H9 (cell line): ENCODE results near the gene NAIF1. TPM values are rescaled to one million over a fixed set of nuclear protein-coding genes. Genes with fewer than 3 reads are reported as not detected.

Experiments used
- DNase-seq: peaks from one replicate; pipeline ENCODE4 v3.0.0-alpha.2; 2017
- H2AFZ ChIP-seq: one replicate; pipeline ENCODE4 v1.6.1; 2013; ENCODE audit warnings: mild to moderate bottlenecking, low read length, control low read depth, moderate library complexity
- H2AK5ac ChIP-seq: 2 replicates; pipeline ENCODE4 v1.6.1; 2013; ENCODE audit warnings: low read length, control low read depth, mixed read lengths; ENCODE audit not compliant: insufficient read length
- H2BK120ac ChIP-seq: one replicate; pipeline ENCODE4 v1.6.1; 2013; ENCODE audit warnings: low read depth, mild to moderate bottlenecking, low read length, control low read depth, inconsistent platforms; ENCODE audit not compliant: poor library complexity, severe bottlenecking
- H2BK12ac ChIP-seq: 2 replicates; pipeline ENCODE4 v1.6.1; 2013; ENCODE audit warnings: low read length, control low read depth, mixed read lengths, low read depth; ENCODE audit not compliant: insufficient read length
- H2BK15ac ChIP-seq: 2 replicates; pipeline ENCODE4 v1.6.1; 2013; ENCODE audit warnings: low read depth, low read length, control low read depth
- H2BK20ac ChIP-seq: one replicate; pipeline ENCODE4 v1.6.1; 2013; ENCODE audit warnings: low read depth, mild to moderate bottlenecking, low read length, control low read depth, inconsistent platforms; ENCODE audit not compliant: poor library complexity, severe bottlenecking
- H2BK5ac ChIP-seq: 2 replicates; pipeline ENCODE4 v1.6.1; 2013; ENCODE audit warnings: low read length, control low read depth, mixed read lengths; ENCODE audit not compliant: insufficient read length
- H3K14ac ChIP-seq: 2 replicates; pipeline ENCODE4 v1.6.1; 2013; ENCODE audit warnings: low read length, control low read depth; ENCODE audit not compliant: insufficient read depth
- H3K18ac ChIP-seq: 2 replicates; pipeline ENCODE4 v1.6.1; 2013; ENCODE audit warnings: low read depth, mild to moderate bottlenecking, mixed read lengths, low read length, control low read depth; ENCODE audit not compliant: insufficient read length
- H3K23ac ChIP-seq: 2 replicates; pipeline ENCODE4 v1.6.1; 2013; ENCODE audit warnings: low read length, control low read depth, mixed read lengths, low read depth; ENCODE audit not compliant: insufficient read length
- H3K23me2 ChIP-seq: 2 replicates; pipeline ENCODE4 v1.6.1; 2013; ENCODE audit warnings: low read depth, mild to moderate bottlenecking, mixed read lengths, low read length, control low read depth; ENCODE audit not compliant: insufficient read length, poor library complexity, severe bottlenecking
- H3K27ac ChIP-seq: 2 replicates; pipeline ENCODE4 v1.5.1; 2013; ENCODE audit warnings: low read length, control low read depth, mixed read lengths, low read depth; ENCODE audit not compliant: insufficient read length
- H3K27me3 ChIP-seq: 2 replicates; pipeline ENCODE4 v1.6.1; 2013; ENCODE audit warnings: low read length, control low read depth, inconsistent platforms; ENCODE audit not compliant: insufficient read depth
- H3K4ac ChIP-seq: 2 replicates; pipeline ENCODE4 v1.6.1; 2013; ENCODE audit warnings: low read depth, mild to moderate bottlenecking, control low read depth, inconsistent platforms, low read length, moderate library complexity
- H3K4me1 ChIP-seq: 2 replicates; pipeline ENCODE4 v1.6.1; 2013; ENCODE audit warnings: low read length, control low read depth, inconsistent platforms; ENCODE audit not compliant: insufficient read depth
- H3K4me2 ChIP-seq: 2 replicates; pipeline ENCODE4 v1.6.1; 2013; ENCODE audit warnings: low read length, control low read depth, mixed read lengths; ENCODE audit not compliant: insufficient read length, insufficient read depth
- H3K56ac ChIP-seq: 2 replicates; pipeline ENCODE4 v1.6.1; 2013; ENCODE audit warnings: low read depth, mild to moderate bottlenecking, mixed read lengths, low read length, control low read depth; ENCODE audit not compliant: insufficient read length
- H3K79me1 ChIP-seq: 2 replicates; pipeline ENCODE4 v1.6.1; 2013; ENCODE audit warnings: low read depth, mild to moderate bottlenecking, moderate library complexity, low read length, control low read depth, inconsistent platforms; ENCODE audit not compliant: insufficient read depth, poor library complexity, severe bottlenecking
- H3K79me2 ChIP-seq: 2 replicates; pipeline ENCODE4 v1.6.1; 2013; ENCODE audit warnings: low read length, control low read depth, inconsistent platforms; ENCODE audit not compliant: insufficient read depth
- H3K9ac ChIP-seq: 2 replicates; pipeline ENCODE4 v1.6.1; 2013; ENCODE audit warnings: low read length, control low read depth, mixed read lengths; ENCODE audit not compliant: insufficient read length; ENCODE audit errors: extremely low read depth
- H3K9me3 ChIP-seq: one replicate; pipeline ENCODE4 v1.6.1; 2013; ENCODE audit warnings: low read depth, low read length, inconsistent platforms; ENCODE audit not compliant: control insufficient read depth
- H3T11ph ChIP-seq: one replicate; pipeline ENCODE4 v1.6.1; 2013; ENCODE audit warnings: mild to moderate bottlenecking, low read length, control low read depth, inconsistent platforms
- H4K20me1 ChIP-seq: one replicate; pipeline ENCODE4 v1.6.1; 2013; ENCODE audit not compliant: control insufficient read depth, insufficient read length, insufficient read depth
- H4K5ac ChIP-seq: 2 replicates; pipeline ENCODE4 v1.6.1; 2013; ENCODE audit warnings: low read depth, mild to moderate bottlenecking, mixed read lengths, low read length, control low read depth; ENCODE audit not compliant: insufficient read length
- H4K8ac ChIP-seq: replicated peaks from 2 replicates; pipeline ENCODE4 v1.6.1; 2013; ENCODE audit warnings: low read length, control low read depth, mixed read lengths, low read depth; ENCODE audit not compliant: insufficient read length
- H4K91ac ChIP-seq: 2 replicates; pipeline ENCODE4 v1.6.1; 2013; ENCODE audit warnings: low read depth, mild to moderate bottlenecking, moderate library complexity, mixed read lengths, low read length, control low read depth; ENCODE audit not compliant: insufficient read length
- H3K27ac Mint-ChIP-seq, 3 experiments: 2 replicates in 2 of 3; 3 replicates in 1 of 3; pipeline ENCODE4 v1.8.0; 2020 to 2021; ENCODE audit warnings: mixed read lengths in 3 of 3, mild to moderate bottlenecking in 1 of 3, moderate library complexity in 1 of 3
- H3K27me3 Mint-ChIP-seq: 2 replicates; pipeline ENCODE4 v1.8.0; 2021; ENCODE audit warnings: low read depth, mild to moderate bottlenecking, moderate library complexity, mixed read lengths
- H3K36me3 Mint-ChIP-seq, 3 experiments: 2 replicates in 2 of 3; 3 replicates in 1 of 3; pipeline ENCODE4 v1.8.0; 2020 to 2021; ENCODE audit warnings: low read depth in 3 of 3, mixed read lengths in 3 of 3; ENCODE audit not compliant: insufficient read depth in 1 of 3
- H3K4me1 Mint-ChIP-seq, 2 experiments: 2 replicates each; pipeline ENCODE4 v1.8.0; 2020; ENCODE audit warnings: mixed read lengths in 2 of 2
- H3K4me3 Mint-ChIP-seq, 2 experiments: 2 replicates in 1 of 2; 3 replicates in 1 of 2; pipeline ENCODE4 v1.8.0; 2020 to 2021; ENCODE audit warnings: mild to moderate bottlenecking in 2 of 2, mixed read lengths in 2 of 2, moderate library complexity in 1 of 2
- H3K9me3 Mint-ChIP-seq, 2 experiments: 2 replicates in 1 of 2; 3 replicates in 1 of 2; pipeline ENCODE4 v1.8.0; 2020; ENCODE audit warnings: mild to moderate bottlenecking in 2 of 2, mixed read lengths in 2 of 2, moderate library complexity in 1 of 2
- WGBS: extraction: QIAGEN DNeasy Blood & Tissue Kit; methylation state at CpG from one replicate; pipeline ENCODE4 v1.1.7; 2013; ENCODE audit warnings: missing lambda C conversion rate, low lambda C conversion rate, mixed read lengths; ENCODE audit not compliant: insufficient read length; ENCODE audit errors: extremely low coverage; 5-methylcytosine and 5-hydroxymethylcytosine counted together
- total RNA-seq: library from RNA; stranded (reverse); gene quantifications from 2 replicates; pipeline ENCODE4 v1.2.1, GENCODE V29; 2021
- TF ChIP-seq, protein P1 (sequence below): fragments of 200-600 bp; sonication (generic); conservative IDR thresholded peaks from 3 replicates; pipeline ENCODE4 v1.8.0; 2021; ENCODE audit warnings: antibody characterized with exemption, mild to moderate bottlenecking

NAIF1 gene
- total RNA-seq, 1 experiment from 2014 or later = 6.3 TPM

- Histone ChIP-seq H2AK5ac (no peak overlapping the region), H2BK5ac (no peak overlapping the region), H3K14ac (no peak overlapping the region), H4K5ac (no peak overlapping the region), H3K23me2 (peaks cover 9% of the 10 kb centered on the region), H2BK15ac (no peak overlapping the region), H4K91ac (no peak overlapping the region), H2BK20ac (no peak overlapping the region), H3T11ph (no peak overlapping the region), H2BK12ac (no peak overlapping the region), H3K9ac (no peak overlapping the region), H3K79me2 (peaks cover 5% of the 10 kb centered on the region; the same call in 1 of the 2 replicates), H3K27ac (no peak overlapping the region), H2AFZ (no peak overlapping the region), H3K23ac (no peak overlapping the region), H4K20me1 (no peaks in the 10 kb centered on the region), H3K27me3 (no peaks in the 10 kb centered on the region), H3K4me1 (peaks cover 4% of the 10 kb centered on the region; the same call in 1 of the 2 replicates), H4K8ac (no peak overlapping the region), H3K4ac (no peak overlapping the region), H3K18ac (no peak overlapping the region), H3K56ac (no peak overlapping the region), H3K4me2 (no peak overlapping the region), H3K79me1 (no peaks in the 10 kb centered on the region), H2BK120ac (no peak overlapping the region), H3K9me3 (no peaks in the 10 kb centered on the region)
- no peaks in the 10 kb centered on the region for H3K27me3 Mint-ChIP-seq
- H3K4me1 Mint-ChIP-seq = peaks cover 28 to 29% of the 10 kb centered on the region in 2 experiments
- TF ChIP-seq, protein P1, sequence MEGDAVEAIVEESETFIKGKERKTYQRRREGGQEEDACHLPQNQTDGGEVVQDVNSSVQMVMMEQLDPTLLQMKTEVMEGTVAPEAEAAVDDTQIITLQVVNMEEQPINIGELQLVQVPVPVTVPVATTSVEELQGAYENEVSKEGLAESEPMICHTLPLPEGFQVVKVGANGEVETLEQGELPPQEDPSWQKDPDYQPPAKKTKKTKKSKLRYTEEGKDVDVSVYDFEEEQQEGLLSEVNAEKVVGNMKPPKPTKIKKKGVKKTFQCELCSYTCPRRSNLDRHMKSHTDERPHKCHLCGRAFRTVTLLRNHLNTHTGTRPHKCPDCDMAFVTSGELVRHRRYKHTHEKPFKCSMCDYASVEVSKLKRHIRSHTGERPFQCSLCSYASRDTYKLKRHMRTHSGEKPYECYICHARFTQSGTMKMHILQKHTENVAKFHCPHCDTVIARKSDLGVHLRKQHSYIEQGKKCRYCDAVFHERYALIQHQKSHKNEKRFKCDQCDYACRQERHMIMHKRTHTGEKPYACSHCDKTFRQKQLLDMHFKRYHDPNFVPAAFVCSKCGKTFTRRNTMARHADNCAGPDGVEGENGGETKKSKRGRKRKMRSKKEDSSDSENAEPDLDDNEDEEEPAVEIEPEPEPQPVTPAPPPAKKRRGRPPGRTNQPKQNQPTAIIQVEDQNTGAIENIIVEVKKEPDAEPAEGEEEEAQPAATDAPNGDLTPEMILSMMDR = no peak
- no peak overlapping the region for H3K27ac Mint-ChIP-seq
- H3K4me3 Mint-ChIP-seq = no peak overlapping the region
- no peaks in the 10 kb centered on the region for H3K9me3 Mint-ChIP-seq
- WGBS = no CpG with 5 or more reads among the region's 7 CpGs
- H3K36me3 Mint-ChIP-seq = peaks cover 0 to 6% (median 0%) of the 10 kb centered on the region in 3 experiments; a peak in 3 of 7 replicates
- DNase-seq = no peak
These were observed 6.2 kb upstream of the NAIF1 start for GRCh38 chr9:128073253-128073886.
